Measurements from ENCODE around the gene SARS1. TPM values are rescaled to one million over a fixed set of nuclear protein-coding genes. Genes with fewer than 3 reads are reported as not detected.
A peak's percentile ranks its signal among the peaks of the same experiment; 100 is the strongest.
"Not testable (repeated sequence)": the region's sequence is repeated elsewhere in the genome, so short reads cannot be mapped to it uniquely, and the experiment has no call there.

The SARS1 gene
- total and polyA plus RNA-seq, 2 experiments from 2014 or later: 353 to 365 TPM

DNA sequence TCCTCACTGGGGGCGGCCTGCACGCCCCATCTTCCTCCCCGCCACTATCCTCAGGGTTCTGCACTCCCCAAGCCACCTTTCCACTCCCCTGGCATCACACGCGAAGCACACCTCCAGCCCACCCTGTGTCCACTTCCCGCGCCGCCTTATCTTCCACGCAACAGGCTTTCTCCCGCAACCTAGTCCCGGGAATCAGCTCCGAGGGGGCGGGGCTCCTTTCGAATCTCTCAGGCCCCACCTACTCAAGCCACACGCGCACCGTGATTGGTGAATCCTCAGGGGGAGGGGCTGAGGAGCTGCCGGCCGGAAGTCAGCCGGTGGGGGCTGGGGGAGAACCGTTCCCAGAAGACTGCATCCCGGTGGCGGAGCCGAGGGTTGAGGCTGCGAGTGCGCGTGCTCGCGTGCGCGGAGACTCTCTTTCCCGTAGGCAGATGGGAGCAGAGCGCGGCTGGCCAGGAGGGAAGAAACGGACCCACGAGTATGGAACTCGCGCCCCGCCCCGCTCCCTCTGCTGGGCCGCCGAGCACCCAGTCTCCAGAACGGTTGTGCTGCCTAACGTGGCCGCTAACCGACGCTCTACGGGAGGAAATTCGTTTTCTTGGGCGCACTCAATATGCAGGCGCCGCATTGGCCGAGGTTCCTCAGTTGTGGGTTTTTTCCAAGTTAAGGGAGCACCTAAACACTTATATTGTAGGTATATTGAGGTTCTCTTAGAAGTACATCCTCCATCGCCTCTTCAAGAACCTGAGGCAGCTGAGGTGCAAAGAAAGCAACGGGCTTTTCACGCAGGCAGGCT is 69.4 kb downstream of the SARS1 start, which contains the start of gene PSRC1:
PSRC1 (minus strand) TSS at position 194 of the 796 bp plus-strand sequence.
- H3K4me2 ChIP-seq (ENCODE audit: unreplicated experiment): peak within 1 kb of the TSS; percentile 95
- no peaks in the 10 kb centered on the region for H3K36me3 ChIP-seq (ENCODE audit: low read depth)
- H3K4me3 ChIP-seq: peak within 1 kb of the TSS; percentile 84
- H3K27me3 ChIP-seq (replicated peaks; ENCODE audit: insufficient read depth): no peaks in the 10 kb centered on the region
- in situ Hi-C loops (cut with MboI): no loop called here
- peak; percentile 99 for DNase-seq
- peak within 1 kb of the TSS; percentile 79 for H3K27ac ChIP-seq
- H3K9ac ChIP-seq: peak within 1 kb of the TSS; percentile 83
- no peaks in the 10 kb centered on the region for H3K9me3 ChIP-seq (ENCODE audit: low read depth)
- H3K4me1 ChIP-seq (ENCODE audit: insufficient read depth): peaks cover 5% of the 10 kb centered on the region
- peak within 1 kb of the TSS; percentile 97 for H2AFZ ChIP-seq
- peaks cover 20% of the 10 kb centered on the region for H3K79me2 ChIP-seq (ENCODE audit: insufficient read depth)
- WGBS, 2 experiments (ENCODE audit: low coverage in 1 of 2, low lambda C conversion rate in 2 of 2, missing lambda C conversion rate in 2 of 2): 1% methylated on average over 54 to 55 of the region's 56 CpGs
- H3K9me2 ChIP-seq (ENCODE audit: insufficient read depth): no peaks in the 10 kb centered on the region
- peaks cover 7% of the 10 kb centered on the region for H3F3A ChIP-seq (ENCODE audit: insufficient read depth)
- H4K20me1 ChIP-seq (ENCODE audit: insufficient read depth): no peaks in the 10 kb centered on the region
- no peak for TF ChIP-seq EZH2 (IDR thresholded peaks at IDR 0.05; ENCODE audit: insufficient read depth, poor library complexity, severe bottlenecking)
- TF ChIP-seq EZH2phosphoT487 (IDR thresholded peaks at IDR 0.05; ENCODE audit: insufficient read depth, low read depth): no peak

- Histone ChIP-seq H3K27ac (peak overlapping the region; percentile 79), H3K4me2 (ENCODE audit: unreplicated experiment) (peak overlapping the region; percentile 95), H3K4me1 (ENCODE audit: insufficient read depth) (peaks cover 5% of the 10 kb centered on the region), H3K9me3 (ENCODE audit: low read depth) (no peaks in the 10 kb centered on the region), H3K79me2 (ENCODE audit: insufficient read depth) (peaks cover 20% of the 10 kb centered on the region), H3K27me3 (replicated peaks; ENCODE audit: insufficient read depth) (no peaks in the 10 kb centered on the region), H2AFZ (peak overlapping the region; percentile 97), H3K36me3 (ENCODE audit: low read depth) (no peaks in the 10 kb centered on the region), H3K9me2 (ENCODE audit: insufficient read depth) (no peaks in the 10 kb centered on the region), H3F3A (ENCODE audit: insufficient read depth) (peaks cover 7% of the 10 kb centered on the region), H3K9ac (peak overlapping the region; percentile 83), H4K20me1 (ENCODE audit: insufficient read depth) (no peaks in the 10 kb centered on the region), H3K4me3 (peak overlapping the region; percentile 84)
- WGBS, 2 experiments (ENCODE audit: low coverage in 1 of 2, low lambda C conversion rate in 2 of 2, missing lambda C conversion rate in 2 of 2): 54% methylated on average over 17 of the region's 17 CpGs
- in situ Hi-C loops (cut with MboI): no loop called here
- TF ChIP-seq EZH2 (IDR thresholded peaks at IDR 0.05; ENCODE audit: insufficient read depth, poor library complexity, severe bottlenecking): no peak
- TF ChIP-seq EZH2phosphoT487 (IDR thresholded peaks at IDR 0.05; ENCODE audit: insufficient read depth, low read depth): no peak
- DNase-seq: no peak
Observed at GRCh38 chr1:109283748-109284600, 70.3 kb downstream of the SARS1 start.

GRCh38 chr1:109286762-109287161 is 73.0 kb downstream of the SARS1 start:
- WGBS, 2 experiments (ENCODE audit: low coverage in 1 of 2, low lambda C conversion rate in 2 of 2, missing lambda C conversion rate in 2 of 2): 86% methylated on average over 5 of the region's 5 CpGs
- not testable (repeated sequence) for H4K20me1 ChIP-seq (ENCODE audit: insufficient read depth)

More at GRCh38 chr1:109286762-109287161, 73.0 kb downstream of the SARS1 start:
- H3K4me2 ChIP-seq (ENCODE audit: unreplicated experiment); H3K9ac ChIP-seq; H3K4me3 ChIP-seq; in situ Hi-C loops (cut with MboI); H3K36me3 ChIP-seq (ENCODE audit: low read depth); H3K27me3 ChIP-seq (replicated peaks; ENCODE audit: insufficient read depth); H3K9me3 ChIP-seq (ENCODE audit: low read depth); H3F3A ChIP-seq (ENCODE audit: insufficient read depth); H3K27ac ChIP-seq; H3K4me1 ChIP-seq (ENCODE audit: insufficient read depth); DNase-seq; H3K9me2 ChIP-seq (ENCODE audit: insufficient read depth); H2AFZ ChIP-seq: not testable (repeated sequence)
- peaks cover 11% of the 10 kb centered on the region for H3K79me2 ChIP-seq (ENCODE audit: insufficient read depth)

Other genes with a start within 250 kb of the SARS1 start
- gene WDR47, start 171.8 kb upstream of the SARS1 start, total RNA-seq (2014; rRNA removed; shearing (Covaris generic)): 17.9 and 19.0 TPM in 2 replicates
- gene WDR47, start 171.8 kb upstream of the SARS1 start, polyA plus RNA-seq (2016; fragmentation: Nextera tagmentation; extraction: Ambion mirVana): 12.2 and 15.5 TPM in 2 replicates
- gene TAF13, start 137.9 kb upstream of the SARS1 start, total RNA-seq (2014; rRNA removed; shearing (Covaris generic)): 166 and 197 TPM in 2 replicates
- gene TAF13, start 137.9 kb upstream of the SARS1 start, polyA plus RNA-seq (2016; fragmentation: Nextera tagmentation; extraction: Ambion mirVana): 93.2 and 97.9 TPM in 2 replicates
- 35.6 and 39.6 TPM in 2 replicates for gene TMEM167B, start 123.2 kb upstream of the SARS1 start, total RNA-seq (2014; rRNA removed; shearing (Covaris generic))
- 27.7 and 29.0 TPM in 2 replicates for gene TMEM167B, start 123.2 kb upstream of the SARS1 start, polyA plus RNA-seq (2016; fragmentation: Nextera tagmentation; extraction: Ambion mirVana)
- 0.51 and 0.54 TPM in 2 replicates for gene ELAPOR1, start 99.8 kb upstream of the SARS1 start, total RNA-seq (2014; rRNA removed; shearing (Covaris generic))
- gene ELAPOR1, start 99.8 kb upstream of the SARS1 start, polyA plus RNA-seq (2016; fragmentation: Nextera tagmentation; extraction: Ambion mirVana): 0.56 and 1.2 TPM in 2 replicates
- 0.13 and 0.32 TPM in 2 replicates for gene CELSR2, start 35.6 kb downstream of the SARS1 start, total RNA-seq (2014; rRNA removed; shearing (Covaris generic))
- 0.11 and 0.25 TPM in 2 replicates for gene CELSR2, start 35.6 kb downstream of the SARS1 start, polyA plus RNA-seq (2016; fragmentation: Nextera tagmentation; extraction: Ambion mirVana)
- 15.6 and 20.5 TPM in 2 replicates for gene PSRC1, start 69.2 kb downstream of the SARS1 start, total RNA-seq (2014; rRNA removed; shearing (Covaris generic))
- 11.6 and 15.3 TPM in 2 replicates for gene PSRC1, start 69.2 kb downstream of the SARS1 start, polyA plus RNA-seq (2016; fragmentation: Nextera tagmentation; extraction: Ambion mirVana)
- gene MYBPHL, start 93.1 kb downstream of the SARS1 start, total RNA-seq (2014; rRNA removed; shearing (Covaris generic)): not detected in 2 replicates
- gene MYBPHL, start 93.1 kb downstream of the SARS1 start, polyA plus RNA-seq (2016; fragmentation: Nextera tagmentation; extraction: Ambion mirVana): not detected in 2 replicates
- 8.4 and 11.8 TPM in 2 replicates for gene SORT1, start 184.0 kb downstream of the SARS1 start, total RNA-seq (2014; rRNA removed; shearing (Covaris generic))
- gene SORT1, start 184.0 kb downstream of the SARS1 start, polyA plus RNA-seq (2016; fragmentation: Nextera tagmentation; extraction: Ambion mirVana): 6.7 and 7.1 TPM in 2 replicates
- gene PSMA5, start 212.5 kb downstream of the SARS1 start, total RNA-seq (2014; rRNA removed; shearing (Covaris generic)): 38.8 and 53.7 TPM in 2 replicates
- gene PSMA5, start 212.5 kb downstream of the SARS1 start, polyA plus RNA-seq (2016; fragmentation: Nextera tagmentation; extraction: Ambion mirVana): 89.7 and 94.5 TPM in 2 replicates